Measurements from ENCODE around the gene PTPN9.

DNA sequence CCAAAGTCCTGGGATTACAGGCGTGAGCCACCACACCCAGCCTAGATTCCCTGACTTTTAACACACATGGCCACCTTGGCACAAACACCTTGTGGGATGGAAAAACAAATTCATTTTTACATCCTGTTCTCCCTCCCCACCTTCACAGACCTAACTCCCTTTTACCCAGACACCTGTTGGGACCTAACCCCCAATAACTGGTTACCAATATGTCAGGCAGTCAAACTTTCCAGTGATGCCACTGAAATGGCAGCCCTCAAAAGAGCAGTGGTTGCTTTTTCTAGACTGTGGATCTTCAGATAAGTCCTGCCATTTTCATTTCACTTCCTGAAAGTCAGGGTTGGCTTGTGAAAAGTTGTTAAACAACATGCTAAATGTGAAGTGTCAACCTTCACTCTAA lies 162.5 kb downstream of the PTPN9 start:
- no peak for TF ChIP-seq CTCF (IDR thresholded peaks at IDR 0.05)
- no peak for TF ChIP-seq POLR2A (IDR thresholded peaks at IDR 0.05)
